ENCODE results near the gene MNX1.
A peak's percentile ranks its signal among the peaks of the same experiment; 100 is the strongest.

Gene MNX1

DNA sequence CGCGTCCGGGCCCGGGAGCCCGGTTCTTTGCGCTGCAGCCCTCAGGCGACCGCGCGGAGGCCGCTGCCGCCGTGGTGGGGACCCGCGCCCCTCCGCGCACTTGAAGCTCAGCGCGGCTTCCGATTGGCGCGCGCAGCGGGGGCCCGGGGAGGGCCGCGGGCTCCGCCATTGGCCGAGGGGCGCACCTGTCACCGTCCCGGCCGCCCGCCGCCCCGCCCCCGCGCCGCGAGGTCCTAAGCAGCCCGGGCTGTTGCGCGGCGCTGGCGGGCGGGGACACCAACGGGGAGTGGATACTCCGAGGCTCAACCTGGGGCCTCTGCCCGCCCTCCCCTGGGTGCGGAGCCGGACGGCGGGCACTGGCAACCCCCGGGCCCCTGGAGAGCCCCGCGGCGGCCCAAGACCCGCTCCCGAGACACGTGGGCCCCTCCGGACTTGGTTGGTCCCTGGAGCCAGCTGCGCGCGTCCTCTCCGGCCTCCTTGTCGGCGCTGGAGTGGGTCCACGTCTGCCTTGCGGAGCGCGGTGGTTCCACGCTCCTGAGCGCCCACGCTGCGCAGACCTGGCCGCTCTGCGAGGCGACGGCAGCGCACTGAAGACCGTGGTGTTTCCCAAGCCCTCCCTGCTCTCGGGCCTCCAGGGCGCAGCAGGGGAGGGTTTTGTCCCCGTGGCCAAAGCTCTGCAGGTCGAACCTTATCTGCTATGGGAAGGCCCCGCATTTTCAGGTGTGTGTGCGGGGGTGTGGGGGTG, at the start of gene MNX1:
Gene MNX1, minus strand, starts transcription at position 76 of the 745 bp plus-strand sequence. CDS start 313 bp downstream, outside the sequence.
- DNase-seq (ENCODE audit: low spot score) = no peak

DNA sequence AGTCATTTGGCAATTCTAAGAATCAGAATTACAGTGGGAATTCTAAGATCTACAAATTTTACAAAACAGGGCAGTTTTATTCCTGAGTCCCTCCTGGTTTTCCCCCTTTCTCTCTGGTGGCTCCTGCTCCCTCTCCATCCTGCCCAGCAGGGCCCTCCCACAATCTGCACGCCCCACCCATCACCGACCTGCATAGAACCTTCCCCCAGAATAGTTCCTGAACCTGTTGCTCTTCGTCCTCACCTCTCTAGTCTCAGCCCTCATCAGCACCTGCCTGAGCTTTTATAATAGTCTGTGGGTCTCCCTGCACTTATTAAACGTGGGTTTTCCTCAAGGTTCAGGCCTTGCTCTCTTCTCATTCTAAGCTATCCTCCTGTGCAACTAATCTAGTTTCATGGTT, 49.1 kb upstream of the MNX1 start:
- no peak for DNase-seq (ENCODE audit: low spot score)

- DNase-seq (ENCODE audit: low spot score) = no peak
Measured at GRCh38 chr7:157058701-157059100, 48.2 kb upstream of the MNX1 start.

DNA sequence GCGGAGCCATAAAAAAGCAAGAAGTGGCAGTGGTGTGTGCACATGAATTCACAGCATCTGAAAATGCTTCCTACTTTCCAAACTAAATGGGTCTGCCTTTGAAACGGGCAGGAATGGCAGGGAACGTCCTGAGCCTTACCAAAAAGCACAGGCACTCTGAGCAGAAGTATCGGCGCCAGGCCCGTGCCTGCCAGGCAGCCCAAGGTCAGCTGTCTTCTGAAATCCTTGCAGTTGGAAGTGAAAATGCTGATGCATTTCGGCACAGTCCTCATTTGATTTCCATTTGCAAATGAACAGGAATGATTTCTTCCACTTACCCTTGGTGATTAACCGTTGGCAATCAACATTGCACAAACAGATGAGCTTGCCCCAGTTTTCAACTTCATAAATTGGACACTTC, 47.6 kb upstream of the MNX1 start:
- DNase-seq (ENCODE audit: low spot score) = no peak

DNA sequence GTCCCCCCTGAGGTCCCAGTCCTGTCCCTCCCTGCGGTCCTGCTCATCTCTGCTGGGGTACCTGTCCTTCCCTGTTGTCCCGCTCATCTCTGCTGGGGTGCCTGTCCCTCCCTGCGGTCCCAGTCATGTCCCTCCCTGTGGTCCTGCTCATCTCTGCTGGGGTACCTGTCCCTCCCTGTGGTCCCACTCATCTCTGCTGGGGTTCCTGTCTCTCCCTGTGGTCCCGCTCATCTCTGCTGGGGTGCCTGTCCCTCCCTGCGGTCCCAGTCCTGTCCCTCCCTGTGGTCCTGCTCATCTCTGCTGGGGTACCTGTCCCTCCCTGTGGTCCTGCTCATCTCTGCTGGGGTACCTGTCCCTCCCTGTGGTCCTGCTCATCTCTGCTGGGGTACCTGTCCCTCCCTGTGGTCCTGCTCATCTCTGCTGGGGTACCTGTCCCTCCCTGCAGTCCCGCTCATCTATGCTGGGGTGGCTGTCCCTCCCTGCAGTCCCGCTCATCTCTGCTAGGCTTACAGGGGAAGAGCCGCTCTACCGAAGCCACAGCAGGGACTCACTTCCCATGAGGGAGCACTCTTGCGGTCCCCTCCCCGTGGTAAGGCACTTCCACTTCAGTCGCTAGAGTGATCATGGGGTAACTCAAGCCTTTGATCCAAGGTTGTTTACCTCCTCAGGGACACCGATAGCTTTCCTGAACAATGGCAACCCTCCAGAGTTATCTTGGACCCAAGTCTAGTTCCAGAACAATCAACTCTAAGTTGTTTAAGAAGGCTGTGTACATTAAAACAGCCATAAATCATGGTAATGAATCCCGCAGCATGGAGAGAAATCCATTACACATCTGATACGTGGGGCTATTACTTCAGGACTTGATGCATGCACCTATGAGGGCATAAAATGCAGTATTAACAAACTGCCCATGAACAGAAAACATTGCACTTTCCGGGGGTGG, 46.8 kb upstream of the MNX1 start:
- no peak for DNase-seq (ENCODE audit: low spot score)

- no peak for DNase-seq (ENCODE audit: low spot score)
Measured at GRCh38 chr7:157056246-157056645, 45.8 kb upstream of the MNX1 start.

- no peak for DNase-seq (ENCODE audit: low spot score)
Measured at GRCh38 chr7:157054927-157055326, 44.5 kb upstream of the MNX1 start.

- no peak for DNase-seq (ENCODE audit: low spot score)
Measured at GRCh38 chr7:157053118-157053517, 42.7 kb upstream of the MNX1 start.

- no peak for DNase-seq (ENCODE audit: low spot score)
Measured at GRCh38 chr7:157047148-157047547, 36.7 kb upstream of the MNX1 start.

GRCh38 chr7:157046681-157047080, 36.2 kb upstream of the MNX1 start:
- no peak for DNase-seq (ENCODE audit: low spot score)

GRCh38 chr7:157044943-157045660, 34.6 kb upstream of the MNX1 start:
- DNase-seq (ENCODE audit: low spot score) = no peak

GRCh38 chr7:157044147-157044687, 33.8 kb upstream of the MNX1 start:
- no peak for DNase-seq (ENCODE audit: low spot score)

DNA sequence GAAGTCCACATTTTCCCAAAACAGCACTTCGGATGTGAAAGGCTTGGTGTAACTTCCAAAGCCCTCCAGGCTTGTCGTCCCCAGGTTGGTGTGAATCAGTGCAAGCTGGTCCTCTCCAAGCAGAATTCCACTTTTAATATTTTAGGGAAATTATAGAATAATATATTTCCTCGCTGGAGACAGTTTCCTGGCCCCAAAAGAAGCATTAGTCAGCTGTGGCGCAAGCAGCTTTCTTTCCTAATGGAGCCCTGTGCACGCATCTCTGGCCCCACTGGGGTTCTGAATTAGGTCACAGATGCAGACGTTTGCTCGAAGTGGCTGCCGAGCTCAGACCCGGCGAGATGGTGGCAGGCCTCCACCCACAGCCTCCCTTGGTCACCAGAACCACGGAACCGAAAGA, 33.3 kb upstream of the MNX1 start:
- DNase-seq (ENCODE audit: low spot score) = no peak

DNA sequence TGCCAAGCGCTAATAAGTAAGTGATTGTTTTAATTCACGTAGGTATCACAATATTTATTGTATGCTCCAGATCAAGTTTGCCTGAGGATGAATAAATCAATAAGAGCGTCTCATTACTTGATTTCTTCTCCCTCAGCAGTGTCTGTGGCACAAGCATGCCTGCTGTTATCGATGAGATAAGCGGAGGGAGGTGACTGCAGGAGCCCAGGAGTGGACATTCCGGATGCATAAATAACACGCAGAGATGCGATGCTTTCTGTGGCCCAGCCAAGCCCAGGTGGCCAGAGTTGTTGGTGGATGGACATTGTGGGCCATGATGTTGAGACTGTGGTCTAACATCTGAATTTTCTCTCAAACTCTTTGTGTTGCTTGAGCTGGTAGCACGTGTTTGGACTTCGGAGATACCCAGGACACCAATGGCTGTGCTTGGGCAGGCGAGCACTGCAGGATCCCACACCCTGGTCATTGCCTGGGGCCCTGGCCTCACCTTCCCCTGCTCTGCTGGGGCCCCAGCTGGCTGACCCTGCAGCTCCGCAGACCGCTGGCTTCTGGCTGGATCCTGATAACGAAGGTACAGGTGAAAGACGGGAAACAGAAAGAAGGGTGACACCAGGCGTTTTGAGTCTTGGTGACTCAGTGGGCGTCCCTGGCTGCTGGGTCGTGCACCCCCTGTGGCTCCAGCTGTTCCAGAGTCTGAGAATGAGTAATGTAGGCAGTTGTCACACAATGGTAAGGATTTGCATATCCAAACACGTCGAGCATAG, 31.2 kb upstream of the MNX1 start:
- DNase-seq (ENCODE audit: low spot score) = no peak

GRCh38 chr7:157041004-157041403, 30.5 kb upstream of the MNX1 start:
- DNase-seq (ENCODE audit: low spot score) = no peak

DNA sequence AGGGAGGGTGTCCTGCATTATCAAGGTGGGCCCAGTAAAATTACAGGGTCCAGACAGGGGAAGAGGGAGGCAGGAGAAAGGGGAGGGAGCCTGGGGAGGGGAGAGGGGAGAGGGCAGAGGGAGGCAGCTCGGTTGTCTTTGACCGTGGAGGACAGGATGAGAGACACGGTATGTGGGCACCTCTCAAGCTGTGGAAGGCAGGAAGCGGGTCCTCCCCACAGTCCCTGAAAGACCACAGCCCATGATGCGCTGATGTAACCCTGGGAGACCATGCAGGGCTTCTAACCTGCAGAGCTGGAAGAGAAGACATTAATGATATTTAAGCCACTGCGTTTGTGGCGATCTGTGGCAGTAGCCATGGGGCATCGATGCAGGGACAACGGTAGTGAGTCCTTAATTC, 27.2 kb upstream of the MNX1 start:
- no peak for DNase-seq (ENCODE audit: low spot score)

DNA sequence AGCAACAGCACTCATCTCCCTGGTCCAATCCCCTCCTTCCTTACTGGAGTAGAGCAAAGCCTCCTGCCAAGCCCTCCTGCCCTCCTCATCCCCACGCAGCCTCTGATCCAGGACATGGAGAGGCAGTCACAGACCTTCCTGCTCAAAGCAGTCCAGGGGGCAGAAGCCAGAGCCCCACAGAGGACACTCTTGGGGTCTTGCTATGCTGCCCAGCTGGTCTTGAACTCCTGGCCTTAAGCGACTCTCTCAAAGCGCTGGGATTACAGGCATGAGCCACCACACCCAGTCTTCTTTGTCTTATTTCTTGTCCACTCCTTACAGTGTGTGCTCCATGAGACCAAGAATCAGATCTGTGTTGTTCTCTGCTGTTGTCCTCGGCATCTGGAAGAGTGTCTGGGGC, 26.6 kb upstream of the MNX1 start:
- DNase-seq (ENCODE audit: low spot score) = no peak

- DNase-seq (ENCODE audit: low spot score) = no peak
Measured at GRCh38 chr7:157035979-157036378, 25.5 kb upstream of the MNX1 start.

DNA sequence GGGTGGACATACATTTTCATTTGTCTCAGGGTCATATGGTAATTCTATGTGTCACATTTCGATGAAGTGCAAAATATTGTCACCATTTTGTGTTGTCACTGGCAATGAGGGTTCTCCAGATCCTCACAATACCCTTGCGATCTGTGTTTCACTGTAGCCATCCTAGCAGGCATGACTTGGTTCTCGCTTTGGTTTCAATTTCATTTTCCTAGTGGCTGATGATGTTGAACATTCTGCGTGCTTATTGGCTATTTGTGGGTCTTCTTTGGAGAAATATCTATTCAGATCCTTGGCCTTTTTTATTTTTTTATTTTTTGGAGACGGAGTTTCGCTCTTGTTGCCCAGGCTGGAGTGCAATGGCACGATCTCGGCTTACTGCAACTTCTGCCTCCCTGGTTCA, 24.8 kb upstream of the MNX1 start:
- peak; percentile 20 for DNase-seq (ENCODE audit: low spot score)

GRCh38 chr7:157033483-157034473, 23.3 kb upstream of the MNX1 start:
- no peak for DNase-seq (ENCODE audit: low spot score)
